Measurements from ENCODE around the gene COL4A4.
A peak's percentile ranks its signal among the peaks of the same experiment; 100 is the strongest.

Gene COL4A4

DNA sequence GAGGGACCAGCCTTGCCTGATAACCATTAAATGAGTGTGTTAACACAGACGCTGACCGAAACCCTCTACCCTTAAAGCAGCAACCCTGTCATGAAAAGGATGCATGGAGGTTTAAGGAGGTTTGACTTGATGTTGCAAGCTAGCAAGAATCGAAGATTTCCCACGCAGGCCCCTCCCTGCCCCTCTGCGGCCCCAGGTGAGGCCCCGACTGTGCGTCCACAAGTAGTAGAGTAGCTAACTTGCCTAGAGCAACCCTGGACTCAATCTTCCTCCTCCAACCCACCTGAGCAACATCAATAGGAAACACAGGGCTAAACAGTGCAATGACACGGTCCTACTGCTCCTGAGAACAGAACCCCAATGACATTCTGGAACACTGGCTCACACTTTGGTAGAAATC is 150.1 kb downstream of the COL4A4 start:
- no peak for DNase-seq
- Mint-ChIP-seq H3K27me3 (ENCODE audit: low read depth, poor library complexity) (no peaks in the 10 kb centered on the region), H3K4me3 (no peak overlapping the region), H3K36me3 (ENCODE audit: low read depth) (no peaks in the 10 kb centered on the region), H3K27ac (no peak overlapping the region), H3K9me3 (no peaks in the 10 kb centered on the region), H3K4me1 (peaks cover 14% of the 10 kb centered on the region)
- TF ChIP-seq, protein P1, sequence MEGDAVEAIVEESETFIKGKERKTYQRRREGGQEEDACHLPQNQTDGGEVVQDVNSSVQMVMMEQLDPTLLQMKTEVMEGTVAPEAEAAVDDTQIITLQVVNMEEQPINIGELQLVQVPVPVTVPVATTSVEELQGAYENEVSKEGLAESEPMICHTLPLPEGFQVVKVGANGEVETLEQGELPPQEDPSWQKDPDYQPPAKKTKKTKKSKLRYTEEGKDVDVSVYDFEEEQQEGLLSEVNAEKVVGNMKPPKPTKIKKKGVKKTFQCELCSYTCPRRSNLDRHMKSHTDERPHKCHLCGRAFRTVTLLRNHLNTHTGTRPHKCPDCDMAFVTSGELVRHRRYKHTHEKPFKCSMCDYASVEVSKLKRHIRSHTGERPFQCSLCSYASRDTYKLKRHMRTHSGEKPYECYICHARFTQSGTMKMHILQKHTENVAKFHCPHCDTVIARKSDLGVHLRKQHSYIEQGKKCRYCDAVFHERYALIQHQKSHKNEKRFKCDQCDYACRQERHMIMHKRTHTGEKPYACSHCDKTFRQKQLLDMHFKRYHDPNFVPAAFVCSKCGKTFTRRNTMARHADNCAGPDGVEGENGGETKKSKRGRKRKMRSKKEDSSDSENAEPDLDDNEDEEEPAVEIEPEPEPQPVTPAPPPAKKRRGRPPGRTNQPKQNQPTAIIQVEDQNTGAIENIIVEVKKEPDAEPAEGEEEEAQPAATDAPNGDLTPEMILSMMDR (IDR thresholded peaks at IDR 0.05), result no peak

DNA sequence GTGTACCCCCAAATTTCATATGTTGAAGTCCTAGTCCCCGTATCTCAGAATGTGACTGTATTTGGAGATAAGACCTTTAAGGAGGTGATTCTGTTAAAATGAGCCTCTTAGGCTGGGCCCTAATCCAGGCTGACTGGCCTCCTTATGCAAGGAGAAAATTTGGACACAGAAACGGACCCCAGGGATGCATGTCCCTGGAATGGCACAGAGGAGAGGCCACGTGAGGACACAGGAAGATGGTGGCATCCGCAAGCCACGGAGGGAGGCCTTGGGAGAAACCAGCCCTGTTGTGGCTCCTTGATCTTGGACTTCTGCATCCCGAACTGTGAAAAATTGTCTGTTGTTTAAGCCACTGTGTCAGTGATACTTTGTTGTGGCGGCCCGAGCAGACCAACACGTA is 150.7 kb downstream of the COL4A4 start:
- peaks cover 14% of the 10 kb centered on the region for H3K4me1 Mint-ChIP-seq
- TF ChIP-seq, protein P1 (IDR thresholded peaks at IDR 0.05), result no peak
- peak overlapping the region; percentile 66 for H3K27ac Mint-ChIP-seq
- no peak overlapping the region for H3K4me3 Mint-ChIP-seq
- DNase-seq, result no peak
- no peaks in the 10 kb centered on the region for H3K27me3 Mint-ChIP-seq (ENCODE audit: low read depth, poor library complexity)
- H3K9me3 Mint-ChIP-seq, result no peaks in the 10 kb centered on the region
- no peaks in the 10 kb centered on the region for H3K36me3 Mint-ChIP-seq (ENCODE audit: low read depth)

GRCh38 chr2:227010433-227010832 is 153.6 kb downstream of the COL4A4 start:
- TF ChIP-seq, protein P1 (IDR thresholded peaks at IDR 0.05), result no peak
- Mint-ChIP-seq H3K4me3 (no peak overlapping the region), H3K36me3 (ENCODE audit: low read depth) (no peaks in the 10 kb centered on the region), H3K4me1 (peaks cover 14% of the 10 kb centered on the region), H3K9me3 (no peaks in the 10 kb centered on the region), H3K27ac (no peak overlapping the region), H3K27me3 (ENCODE audit: low read depth, poor library complexity) (no peaks in the 10 kb centered on the region)
- DNase-seq, result no peak

- DNase-seq, result no peak
- no peaks in the 10 kb centered on the region for H3K27me3 Mint-ChIP-seq (ENCODE audit: low read depth, poor library complexity)
- TF ChIP-seq, protein P1 (IDR thresholded peaks at IDR 0.05), result no peak
- peaks cover 4% of the 10 kb centered on the region for H3K4me1 Mint-ChIP-seq
- peaks cover 6% of the 10 kb centered on the region for H3K36me3 Mint-ChIP-seq (ENCODE audit: low read depth)
- H3K9me3 Mint-ChIP-seq, result no peaks in the 10 kb centered on the region
- H3K4me3 Mint-ChIP-seq, result no peak overlapping the region
- no peak overlapping the region for H3K27ac Mint-ChIP-seq
Measured at GRCh38 chr2:227007940-227008339, 156.1 kb downstream of the COL4A4 start.

- Mint-ChIP-seq H3K36me3 (ENCODE audit: low read depth) (peaks cover 10% of the 10 kb centered on the region), H3K27me3 (ENCODE audit: low read depth, poor library complexity) (peaks cover 2% of the 10 kb centered on the region), H3K4me3 (no peak overlapping the region), H3K4me1 (peaks cover 3% of the 10 kb centered on the region), H3K9me3 (no peaks in the 10 kb centered on the region), H3K27ac (no peak overlapping the region)
- TF ChIP-seq, protein P1 (IDR thresholded peaks at IDR 0.05), result no peak
- DNase-seq, result no peak
Measured at GRCh38 chr2:227007148-227007547, 156.9 kb downstream of the COL4A4 start.

- no peak for DNase-seq
- Mint-ChIP-seq H3K4me1 (peaks cover 3% of the 10 kb centered on the region), H3K9me3 (no peaks in the 10 kb centered on the region), H3K27me3 (ENCODE audit: low read depth, poor library complexity) (peaks cover 3% of the 10 kb centered on the region), H3K4me3 (no peak overlapping the region), H3K27ac (no peak overlapping the region), H3K36me3 (ENCODE audit: low read depth) (peaks cover 14% of the 10 kb centered on the region)
- TF ChIP-seq, protein P1 (IDR thresholded peaks at IDR 0.05), result no peak
Measured at GRCh38 chr2:227006189-227006897, 157.7 kb downstream of the COL4A4 start.
